HG03159 (cell line): ENCODE data around the gene CCL28.
"Not testable (repeated sequence)": the region's sequence is repeated elsewhere in the genome, so short reads cannot be mapped to it uniquely, and the experiment has no call there.

ENCODE experiments used
- ATAC-seq: cut with Tn5 transposase; IDR thresholded peaks from one replicate; pipeline ENCODE4 v1.9.1; 2021; ENCODE audit warnings: mild to moderate bottlenecking, moderate library complexity; ENCODE audit not compliant: unreplicated experiment

Gene CCL28

GRCh38 chr5:43412156-43412555, at the start of gene CCL28:
CCL28 (minus strand) TSS chr5:43412391; CDS start chr5:43412316, 75 bp downstream.
- ATAC-seq: no peak

GRCh38 chr5:43461066-43461465, 48.9 kb upstream of the CCL28 start:
- no peak for ATAC-seq

GRCh38 chr5:43456556-43456955, 44.4 kb upstream of the CCL28 start:
- no peak for ATAC-seq

GRCh38 chr5:43441575-43441974, 29.4 kb upstream of the CCL28 start:
- not testable (repeated sequence) for ATAC-seq

- no peak for ATAC-seq
Measured at GRCh38 chr5:43437062-43437660, 25.0 kb upstream of the CCL28 start.

GRCh38 chr5:43433382-43433781, 21.2 kb upstream of the CCL28 start:
- no peak for ATAC-seq

- no peak for ATAC-seq
Measured at GRCh38 chr5:43432486-43433375, 20.5 kb upstream of the CCL28 start.

GRCh38 chr5:43429706-43430105, 17.5 kb upstream of the CCL28 start:
- ATAC-seq: no peak

- no peak for ATAC-seq
Measured at GRCh38 chr5:43429016-43429415, 16.8 kb upstream of the CCL28 start.

GRCh38 chr5:43427306-43427705, 15.1 kb upstream of the CCL28 start:
- no peak for ATAC-seq

- no peak for ATAC-seq
Measured at GRCh38 chr5:43425983-43426382, 13.8 kb upstream of the CCL28 start.

- ATAC-seq: not testable (repeated sequence)
Measured at GRCh38 chr5:43423086-43423485, 10.9 kb upstream of the CCL28 start.

- ATAC-seq: no peak
Measured at GRCh38 chr5:43422143-43422542, 10.0 kb upstream of the CCL28 start.

- no peak for ATAC-seq
Measured at GRCh38 chr5:43421450-43422133, 9.4 kb upstream of the CCL28 start.

GRCh38 chr5:43420241-43420640, 8.1 kb upstream of the CCL28 start:
- no peak for ATAC-seq

- no peak for ATAC-seq
Measured at GRCh38 chr5:43418561-43418960, 6.4 kb upstream of the CCL28 start.

- ATAC-seq: no peak
Measured at GRCh38 chr5:43416803-43417394, 4.7 kb upstream of the CCL28 start.

GRCh38 chr5:43415935-43416802, 4.0 kb upstream of the CCL28 start:
- ATAC-seq: no peak

- ATAC-seq: no peak
Measured at GRCh38 chr5:43413966-43414365, 1.8 kb upstream of the CCL28 start.

GRCh38 chr5:43412644-43413043, 453 bp upstream of the CCL28 start:
- no peak for ATAC-seq
